OCI-LY7 (cell line): Measurements from ENCODE around the gene STX11. TPM values are rescaled to one million over a fixed set of nuclear protein-coding genes. Genes with fewer than 3 reads are reported as not detected.

Experiments used
- BruUV-seq: library from RNA; stranded (reverse); fragments of 400-500 nt; replicated peaks from 2 replicates; lab custom pipeline; 2021; lab: Mats Ljungman, UMichigan
- CTCF ChIA-PET: fragments of 300-600 bp; sonication (Branson Sonifier 250); formaldehyde crosslinking; loops from one replicate; lab custom pipeline; 2022; ENCODE audit warnings: antibody characterized with exemption; ENCODE audit not compliant: unreplicated experiment; lab: Charles Lee
- POLR2A ChIA-PET: fragments of 300-600 bp; sonication (Branson Sonifier 250); formaldehyde crosslinking; loops from one replicate; lab custom pipeline; 2022; ENCODE audit warnings: antibody characterized with exemption; lab: Charles Lee
- DNase-seq: peaks from one replicate; pipeline ENCODE4 v3.0.0-alpha.2; 2015; ENCODE audit warnings: low spot score
- H2AFZ ChIP-seq: fragments of 200-600 bp; sonication (generic), shearing (Covaris generic); 2 replicates; pipeline ENCODE4 v1.6.1; 2014; ENCODE audit warnings: mild to moderate bottlenecking, antibody characterized with exemption, low read length, moderate library complexity
- H3K27ac ChIP-seq: fragments of 200-600 bp; sonication (generic); 2 replicates; pipeline ENCODE4 v1.5.1; 2014; ENCODE audit warnings: mixed run types, low read depth, mild to moderate bottlenecking, moderate library complexity, low read length, inconsistent platforms; ENCODE audit not compliant: poor library complexity, severe bottlenecking
- H3K36me3 ChIP-seq: fragments of 200-600 bp; sonication (generic); 2 replicates; pipeline ENCODE4 v1.6.1; 2014; ENCODE audit warnings: mild to moderate bottlenecking, antibody characterized with exemption, low read length, moderate library complexity, mixed read lengths; ENCODE audit not compliant: insufficient read depth
- H3K4me1 ChIP-seq: fragments of 200-600 bp; sonication (generic); 2 replicates; pipeline ENCODE4 v1.5.1; 2014; ENCODE audit warnings: mild to moderate bottlenecking, low read length; ENCODE audit not compliant: insufficient read depth, poor library complexity, severe bottlenecking
- H3K4me2 ChIP-seq: fragments of 200-600 bp; sonication (generic); 2 replicates; pipeline ENCODE4 v1.6.1; 2014; ENCODE audit warnings: mild to moderate bottlenecking, low read length
- H3K4me3 ChIP-seq: fragments of 200-600 bp; sonication (generic); 2 replicates; pipeline ENCODE4 v1.5.1; 2014; ENCODE audit warnings: mild to moderate bottlenecking, low read depth, low read length; ENCODE audit not compliant: poor library complexity, severe bottlenecking
- H3K79me2 ChIP-seq: fragments of 200-600 bp; sonication (generic); 2 replicates; pipeline ENCODE4 v1.6.1; 2016; ENCODE audit warnings: low read depth, mild to moderate bottlenecking, low read length, moderate library complexity, mixed read lengths; ENCODE audit not compliant: insufficient read depth
- H3K9me2 ChIP-seq: fragments of 200-600 bp; sonication (generic); 2 replicates; pipeline ENCODE4 v1.6.1; 2016; ENCODE audit warnings: mild to moderate bottlenecking, low read length, mixed read lengths; ENCODE audit not compliant: insufficient read depth
- H3K9me3 ChIP-seq: fragments of 200-600 bp; sonication (generic); 2 replicates; pipeline ENCODE4 v1.6.1; 2014; ENCODE audit warnings: mild to moderate bottlenecking, mixed run types, low read length, mixed read lengths
- H4K20me1 ChIP-seq: fragments of 200-600 bp; sonication (generic); 2 replicates; pipeline ENCODE4 v1.6.1; 2014; ENCODE audit warnings: mild to moderate bottlenecking, antibody characterized with exemption, low read length, moderate library complexity, mixed read lengths; ENCODE audit not compliant: insufficient read depth
- EZH2phosphoT487 ChIP-seq: fragments of 200-600 bp; sonication (generic); IDR thresholded peaks from 2 replicates; pipeline ENCODE4 v1.6.1; 2018; ENCODE audit warnings: low read depth, borderline replicate concordance, mild to moderate bottlenecking, mixed run types, antibody characterized with exemption, low read length, moderate library complexity, mixed read lengths
- intact Hi-C: fragments of 100-400 bp; cut with micrococcal nuclease; formaldehyde crosslinking; loops from one replicate; pipeline ENCODE4 v1.10.0; 2022; ENCODE audit not compliant: unreplicated experiment
- total RNA-seq, 2 experiments: library from RNA; depleted of rRNA in 1 of 2; stranded (reverse); fragments of >200 nt in 1 of 2; shearing (Covaris generic) in 1 of 2; gene quantifications; 2 replicates each; pipeline ENCODE4 v1.2.3, GENCODE V29; 2014 to 2022
- TF ChIP-seq, protein P1 (sequence below): fragments of 200-600 bp; sonication (generic); conservative IDR thresholded peaks from 2 replicates; pipeline ENCODE4 v1.5.1; 2014; ENCODE audit warnings: mild to moderate bottlenecking, antibody characterized with exemption, low read length, moderate library complexity, mixed read lengths

Gene STX11
- total RNA-seq, 2 experiments from 2014 or later, result 0.16 to 1.1 TPM

DNA sequence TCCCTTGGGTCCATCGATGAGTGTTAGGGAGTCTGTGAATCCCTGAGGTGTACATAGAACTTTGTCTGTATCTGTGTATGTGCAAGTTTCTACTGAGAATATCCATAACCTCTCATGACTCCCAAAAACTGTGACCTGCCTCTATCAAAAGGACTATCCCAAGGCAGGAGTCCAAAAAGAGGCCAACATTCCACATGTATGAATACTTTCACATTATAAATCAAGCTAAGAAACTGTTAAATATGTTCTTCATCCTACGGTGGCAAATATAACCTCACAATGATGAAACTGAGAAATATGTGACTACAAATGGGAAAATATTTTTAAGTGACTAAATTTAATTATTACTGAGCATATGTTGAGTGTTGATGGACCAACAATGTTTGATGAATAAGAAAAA lies 16.1 kb upstream of the STX11 start:
- ChIA-PET CTCF (no interaction called here), POLR2A (no interaction called here)
- no peak overlapping the region for H3K4me2 ChIP-seq
- no peak overlapping the region for H3K27ac ChIP-seq
- H3K36me3 ChIP-seq, result no peaks in the 10 kb centered on the region
- H3K9me3 ChIP-seq, result no peaks in the 10 kb centered on the region
- no TSS peak for BruUV-seq
- intact Hi-C loops, result no loop called here
- H3K4me3 ChIP-seq, result no peak overlapping the region
- H3K4me1 ChIP-seq, result no peaks in the 10 kb centered on the region
- TF ChIP-seq EZH2phosphoT487, result no peak
- TF ChIP-seq, protein P1, sequence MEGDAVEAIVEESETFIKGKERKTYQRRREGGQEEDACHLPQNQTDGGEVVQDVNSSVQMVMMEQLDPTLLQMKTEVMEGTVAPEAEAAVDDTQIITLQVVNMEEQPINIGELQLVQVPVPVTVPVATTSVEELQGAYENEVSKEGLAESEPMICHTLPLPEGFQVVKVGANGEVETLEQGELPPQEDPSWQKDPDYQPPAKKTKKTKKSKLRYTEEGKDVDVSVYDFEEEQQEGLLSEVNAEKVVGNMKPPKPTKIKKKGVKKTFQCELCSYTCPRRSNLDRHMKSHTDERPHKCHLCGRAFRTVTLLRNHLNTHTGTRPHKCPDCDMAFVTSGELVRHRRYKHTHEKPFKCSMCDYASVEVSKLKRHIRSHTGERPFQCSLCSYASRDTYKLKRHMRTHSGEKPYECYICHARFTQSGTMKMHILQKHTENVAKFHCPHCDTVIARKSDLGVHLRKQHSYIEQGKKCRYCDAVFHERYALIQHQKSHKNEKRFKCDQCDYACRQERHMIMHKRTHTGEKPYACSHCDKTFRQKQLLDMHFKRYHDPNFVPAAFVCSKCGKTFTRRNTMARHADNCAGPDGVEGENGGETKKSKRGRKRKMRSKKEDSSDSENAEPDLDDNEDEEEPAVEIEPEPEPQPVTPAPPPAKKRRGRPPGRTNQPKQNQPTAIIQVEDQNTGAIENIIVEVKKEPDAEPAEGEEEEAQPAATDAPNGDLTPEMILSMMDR, result no peak
- no peak overlapping the region for H2AFZ ChIP-seq
- no peaks in the 10 kb centered on the region for H3K9me2 ChIP-seq
- H4K20me1 ChIP-seq, result no peaks in the 10 kb centered on the region
- DNase-seq, result no peak
- no peaks in the 10 kb centered on the region for H3K79me2 ChIP-seq

DNA sequence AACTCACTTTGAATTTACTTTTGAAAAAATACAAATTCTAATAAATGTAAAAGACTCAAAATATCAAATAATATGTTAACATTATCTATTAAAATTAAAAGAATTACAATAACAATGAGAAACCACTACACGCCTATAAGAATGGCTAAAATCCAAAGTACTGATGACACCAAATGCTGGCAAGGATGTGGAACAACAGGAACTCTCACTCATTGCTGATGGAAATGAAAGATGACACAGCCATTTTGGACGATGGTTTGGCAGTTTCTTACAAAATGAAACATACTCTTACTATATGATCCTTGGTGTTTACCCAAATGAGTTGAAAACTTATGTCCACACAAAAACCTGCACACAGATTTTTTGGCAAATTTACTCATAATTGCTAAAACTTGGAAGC lies 15.6 kb upstream of the STX11 start:
- Histone ChIP-seq H3K4me2 (no peak overlapping the region), H3K36me3 (no peaks in the 10 kb centered on the region), H3K4me3 (no peak overlapping the region), H3K9me2 (no peaks in the 10 kb centered on the region), H3K4me1 (no peaks in the 10 kb centered on the region), H4K20me1 (no peaks in the 10 kb centered on the region), H3K9me3 (no peaks in the 10 kb centered on the region), H3K79me2 (no peaks in the 10 kb centered on the region), H2AFZ (no peak overlapping the region), H3K27ac (no peak overlapping the region)
- BruUV-seq, result no TSS peak
- no peak for DNase-seq
- POLR2A ChIA-PET, result interaction anchor here (1.6 kb wide), 1 partner anchor 11 kb away, joined by 7 read pairs; no protein-coding TSS in a partner anchor
- TF ChIP-seq, protein P1, result no peak
- no peak for TF ChIP-seq EZH2phosphoT487
- CTCF ChIA-PET, result no interaction called here
- intact Hi-C loops, result no loop called here

DNA sequence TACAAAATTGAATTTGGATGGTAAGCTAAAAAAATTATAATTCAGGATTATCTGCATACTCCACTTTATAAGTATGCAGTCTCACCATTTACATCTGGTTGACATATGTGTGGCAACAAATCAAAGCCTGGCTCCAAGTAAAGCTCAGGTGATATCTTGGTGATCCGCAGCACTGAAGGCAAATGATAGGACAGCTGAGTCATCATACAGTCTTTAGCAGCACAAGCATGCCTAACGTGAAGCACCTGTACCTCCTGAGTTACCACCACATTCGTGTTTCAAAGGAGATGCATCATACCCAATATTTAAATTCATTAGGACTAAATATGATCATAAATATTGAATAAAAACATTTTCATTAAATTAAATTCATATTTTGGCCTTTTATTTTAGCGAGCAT lies 11.8 kb upstream of the STX11 start:
- ChIA-PET CTCF (interaction anchor here (0.6 kb wide), 1 partner anchor 71 kb away, joined by 4 read pairs; no protein-coding TSS in a partner anchor), POLR2A (interaction anchor here (0.6 to 1.1 kb wide), 2 partner anchors 15 to 16 kb away, joined by 3 to 5 read pairs; no protein-coding TSS in a partner anchor)
- no peak overlapping the region for H3K27ac ChIP-seq
- H3K9me2 ChIP-seq, result no peaks in the 10 kb centered on the region
- intact Hi-C loops, result no loop called here
- H3K4me2 ChIP-seq, result no peak overlapping the region
- H3K79me2 ChIP-seq, result no peaks in the 10 kb centered on the region
- H2AFZ ChIP-seq, result no peak overlapping the region
- H3K9me3 ChIP-seq, result no peaks in the 10 kb centered on the region
- no peaks in the 10 kb centered on the region for H3K4me1 ChIP-seq
- no TSS peak for BruUV-seq
- DNase-seq, result no peak
- no peaks in the 10 kb centered on the region for H3K36me3 ChIP-seq
- H3K4me3 ChIP-seq, result no peak overlapping the region
- no peaks in the 10 kb centered on the region for H4K20me1 ChIP-seq
- no peak for TF ChIP-seq EZH2phosphoT487
- TF ChIP-seq, protein P1, result no peak
